H9 (cell line): Measurements from ENCODE around the gene SSR2. TPM values are rescaled to one million over a fixed set of nuclear protein-coding genes. Genes with fewer than 3 reads are reported as not detected.
A peak's percentile ranks its signal among the peaks of the same experiment; 100 is the strongest.

Experiments
- DNase-seq: peaks from one replicate; pipeline ENCODE4 v3.0.0-alpha.2; 2017
- H2AFZ ChIP-seq: one replicate; pipeline ENCODE4 v1.6.1; 2013; ENCODE audit warnings: mild to moderate bottlenecking, low read length, control low read depth, moderate library complexity
- H2AK5ac ChIP-seq: 2 replicates; pipeline ENCODE4 v1.6.1; 2013; ENCODE audit warnings: low read length, control low read depth, mixed read lengths; ENCODE audit not compliant: insufficient read length
- H2BK120ac ChIP-seq: one replicate; pipeline ENCODE4 v1.6.1; 2013; ENCODE audit warnings: low read depth, mild to moderate bottlenecking, low read length, control low read depth, inconsistent platforms; ENCODE audit not compliant: poor library complexity, severe bottlenecking
- H2BK12ac ChIP-seq: 2 replicates; pipeline ENCODE4 v1.6.1; 2013; ENCODE audit warnings: low read length, control low read depth, mixed read lengths, low read depth; ENCODE audit not compliant: insufficient read length
- H2BK15ac ChIP-seq: 2 replicates; pipeline ENCODE4 v1.6.1; 2013; ENCODE audit warnings: low read depth, low read length, control low read depth
- H2BK20ac ChIP-seq: one replicate; pipeline ENCODE4 v1.6.1; 2013; ENCODE audit warnings: low read depth, mild to moderate bottlenecking, low read length, control low read depth, inconsistent platforms; ENCODE audit not compliant: poor library complexity, severe bottlenecking
- H2BK5ac ChIP-seq: 2 replicates; pipeline ENCODE4 v1.6.1; 2013; ENCODE audit warnings: low read length, control low read depth, mixed read lengths; ENCODE audit not compliant: insufficient read length
- H3K14ac ChIP-seq: 2 replicates; pipeline ENCODE4 v1.6.1; 2013; ENCODE audit warnings: low read length, control low read depth; ENCODE audit not compliant: insufficient read depth
- H3K18ac ChIP-seq: 2 replicates; pipeline ENCODE4 v1.6.1; 2013; ENCODE audit warnings: low read depth, mild to moderate bottlenecking, mixed read lengths, low read length, control low read depth; ENCODE audit not compliant: insufficient read length
- H3K23ac ChIP-seq: 2 replicates; pipeline ENCODE4 v1.6.1; 2013; ENCODE audit warnings: low read length, control low read depth, mixed read lengths, low read depth; ENCODE audit not compliant: insufficient read length
- H3K23me2 ChIP-seq: 2 replicates; pipeline ENCODE4 v1.6.1; 2013; ENCODE audit warnings: low read depth, mild to moderate bottlenecking, mixed read lengths, low read length, control low read depth; ENCODE audit not compliant: insufficient read length, poor library complexity, severe bottlenecking
- H3K27ac ChIP-seq: 2 replicates; pipeline ENCODE4 v1.5.1; 2013; ENCODE audit warnings: low read length, control low read depth, mixed read lengths, low read depth; ENCODE audit not compliant: insufficient read length
- H3K27me3 ChIP-seq: 2 replicates; pipeline ENCODE4 v1.6.1; 2013; ENCODE audit warnings: low read length, control low read depth, inconsistent platforms; ENCODE audit not compliant: insufficient read depth
- H3K4ac ChIP-seq: 2 replicates; pipeline ENCODE4 v1.6.1; 2013; ENCODE audit warnings: low read depth, mild to moderate bottlenecking, control low read depth, inconsistent platforms, low read length, moderate library complexity
- H3K4me1 ChIP-seq: 2 replicates; pipeline ENCODE4 v1.6.1; 2013; ENCODE audit warnings: low read length, control low read depth, inconsistent platforms; ENCODE audit not compliant: insufficient read depth
- H3K4me2 ChIP-seq: 2 replicates; pipeline ENCODE4 v1.6.1; 2013; ENCODE audit warnings: low read length, control low read depth, mixed read lengths; ENCODE audit not compliant: insufficient read length, insufficient read depth
- H3K56ac ChIP-seq: 2 replicates; pipeline ENCODE4 v1.6.1; 2013; ENCODE audit warnings: low read depth, mild to moderate bottlenecking, mixed read lengths, low read length, control low read depth; ENCODE audit not compliant: insufficient read length
- H3K79me1 ChIP-seq: 2 replicates; pipeline ENCODE4 v1.6.1; 2013; ENCODE audit warnings: low read depth, mild to moderate bottlenecking, moderate library complexity, low read length, control low read depth, inconsistent platforms; ENCODE audit not compliant: insufficient read depth, poor library complexity, severe bottlenecking
- H3K79me2 ChIP-seq: 2 replicates; pipeline ENCODE4 v1.6.1; 2013; ENCODE audit warnings: low read length, control low read depth, inconsistent platforms; ENCODE audit not compliant: insufficient read depth
- H3K9ac ChIP-seq: 2 replicates; pipeline ENCODE4 v1.6.1; 2013; ENCODE audit warnings: low read length, control low read depth, mixed read lengths; ENCODE audit not compliant: insufficient read length; ENCODE audit errors: extremely low read depth
- H3K9me3 ChIP-seq: one replicate; pipeline ENCODE4 v1.6.1; 2013; ENCODE audit warnings: low read depth, low read length, inconsistent platforms; ENCODE audit not compliant: control insufficient read depth
- H3T11ph ChIP-seq: one replicate; pipeline ENCODE4 v1.6.1; 2013; ENCODE audit warnings: mild to moderate bottlenecking, low read length, control low read depth, inconsistent platforms
- H4K20me1 ChIP-seq: one replicate; pipeline ENCODE4 v1.6.1; 2013; ENCODE audit not compliant: control insufficient read depth, insufficient read length, insufficient read depth
- H4K5ac ChIP-seq: 2 replicates; pipeline ENCODE4 v1.6.1; 2013; ENCODE audit warnings: low read depth, mild to moderate bottlenecking, mixed read lengths, low read length, control low read depth; ENCODE audit not compliant: insufficient read length
- H4K8ac ChIP-seq: replicated peaks from 2 replicates; pipeline ENCODE4 v1.6.1; 2013; ENCODE audit warnings: low read length, control low read depth, mixed read lengths, low read depth; ENCODE audit not compliant: insufficient read length
- H4K91ac ChIP-seq: 2 replicates; pipeline ENCODE4 v1.6.1; 2013; ENCODE audit warnings: low read depth, mild to moderate bottlenecking, moderate library complexity, mixed read lengths, low read length, control low read depth; ENCODE audit not compliant: insufficient read length
- H3K27ac Mint-ChIP-seq, 3 experiments: 2 replicates in 2 of 3; 3 replicates in 1 of 3; pipeline ENCODE4 v1.8.0; 2020 to 2021; ENCODE audit warnings: mixed read lengths in 3 of 3, mild to moderate bottlenecking in 1 of 3, moderate library complexity in 1 of 3
- H3K27me3 Mint-ChIP-seq: 2 replicates; pipeline ENCODE4 v1.8.0; 2021; ENCODE audit warnings: low read depth, mild to moderate bottlenecking, moderate library complexity, mixed read lengths
- H3K36me3 Mint-ChIP-seq, 3 experiments: 2 replicates in 2 of 3; 3 replicates in 1 of 3; pipeline ENCODE4 v1.8.0; 2020 to 2021; ENCODE audit warnings: low read depth in 3 of 3, mixed read lengths in 3 of 3; ENCODE audit not compliant: insufficient read depth in 1 of 3
- H3K4me1 Mint-ChIP-seq, 2 experiments: 2 replicates each; pipeline ENCODE4 v1.8.0; 2020; ENCODE audit warnings: mixed read lengths in 2 of 2
- H3K4me3 Mint-ChIP-seq, 2 experiments: 2 replicates in 1 of 2; 3 replicates in 1 of 2; pipeline ENCODE4 v1.8.0; 2020 to 2021; ENCODE audit warnings: mild to moderate bottlenecking in 2 of 2, mixed read lengths in 2 of 2, moderate library complexity in 1 of 2
- H3K9me3 Mint-ChIP-seq, 2 experiments: 2 replicates in 1 of 2; 3 replicates in 1 of 2; pipeline ENCODE4 v1.8.0; 2020; ENCODE audit warnings: mild to moderate bottlenecking in 2 of 2, mixed read lengths in 2 of 2, moderate library complexity in 1 of 2
- CTCF ChIP-seq: fragments of 200-600 bp; sonication (generic); conservative IDR thresholded peaks from 3 replicates; pipeline ENCODE4 v1.8.0; 2021; ENCODE audit warnings: antibody characterized with exemption, mild to moderate bottlenecking
- WGBS: extraction: QIAGEN DNeasy Blood & Tissue Kit; methylation state at CpG from one replicate; pipeline ENCODE4 v1.1.7; 2013; ENCODE audit warnings: missing lambda C conversion rate, low lambda C conversion rate, mixed read lengths; ENCODE audit not compliant: insufficient read length; ENCODE audit errors: extremely low coverage; 5-methylcytosine and 5-hydroxymethylcytosine counted together
- total RNA-seq: library from RNA; stranded (reverse); gene quantifications from 2 replicates; pipeline ENCODE4 v1.2.1, GENCODE V29; 2021

The SSR2 gene
- total RNA-seq, 1 experiment from 2014 or later = 170 TPM

- H3K18ac ChIP-seq = no peak overlapping the region
- peaks cover 11 to 13% of the 10 kb centered on the region in 2 experiments for H3K4me1 Mint-ChIP-seq
- no peak overlapping the region for H4K91ac ChIP-seq
- H3K27me3 ChIP-seq = no peaks in the 10 kb centered on the region
- H3K4me3 Mint-ChIP-seq = no peak overlapping the region
- no peak overlapping the region for H4K5ac ChIP-seq
- no peak overlapping the region for H3K23ac ChIP-seq
- H3K4ac ChIP-seq = no peak overlapping the region
- H2AK5ac ChIP-seq = no peak overlapping the region
- H3K4me1 ChIP-seq = no peaks in the 10 kb centered on the region
- no peak overlapping the region for H3K4me2 ChIP-seq
- H4K20me1 ChIP-seq = no peaks in the 10 kb centered on the region
- H3K9me3 Mint-ChIP-seq = no peaks in the 10 kb centered on the region
- H3K23me2 ChIP-seq = no peaks in the 10 kb centered on the region
- H3K36me3 Mint-ChIP-seq = peaks cover 10 to 53% (median 52%) of the 10 kb centered on the region in 3 experiments; a peak in 6 of 7 replicates
- H3K79me1 ChIP-seq = peaks cover 4% of the 10 kb centered on the region
- no peak overlapping the region for H2BK15ac ChIP-seq
- no peak overlapping the region for H2BK12ac ChIP-seq
- no peaks in the 10 kb centered on the region for H3K27me3 Mint-ChIP-seq
- H2BK120ac ChIP-seq = no peak overlapping the region
- no CpG with 5 or more reads among the region's 3 CpGs for WGBS
- H3T11ph ChIP-seq = no peak overlapping the region
- no peak for TF ChIP-seq CTCF
- H2BK5ac ChIP-seq = no peak overlapping the region
- peak overlapping the region in 1 of 3 experiments; percentile 20; a peak in 1 of 7 replicates for H3K27ac Mint-ChIP-seq
- no peak overlapping the region for H2AFZ ChIP-seq
- H3K9me3 ChIP-seq = no peaks in the 10 kb centered on the region
- no peak overlapping the region for H3K9ac ChIP-seq
- no peaks in the 10 kb centered on the region; the same call in 1 of the 2 replicates for H3K79me2 ChIP-seq
- H4K8ac ChIP-seq = no peak overlapping the region
- no peak overlapping the region for H3K14ac ChIP-seq
- DNase-seq = no peak
- no peak overlapping the region for H3K56ac ChIP-seq
- H2BK20ac ChIP-seq = no peak overlapping the region
- no peak overlapping the region for H3K27ac ChIP-seq
Measured at GRCh38 chr1:156048663-156049258, 28.0 kb upstream of the SSR2 start.
